ENCODE measurements around the gene UHRF2. TPM values are rescaled to one million over a fixed set of nuclear protein-coding genes. Genes with fewer than 3 reads are reported as not detected.

UHRF2 gene
- total RNA-seq, 1 experiment from 2014 or later, result 40.6 TPM

DNA sequence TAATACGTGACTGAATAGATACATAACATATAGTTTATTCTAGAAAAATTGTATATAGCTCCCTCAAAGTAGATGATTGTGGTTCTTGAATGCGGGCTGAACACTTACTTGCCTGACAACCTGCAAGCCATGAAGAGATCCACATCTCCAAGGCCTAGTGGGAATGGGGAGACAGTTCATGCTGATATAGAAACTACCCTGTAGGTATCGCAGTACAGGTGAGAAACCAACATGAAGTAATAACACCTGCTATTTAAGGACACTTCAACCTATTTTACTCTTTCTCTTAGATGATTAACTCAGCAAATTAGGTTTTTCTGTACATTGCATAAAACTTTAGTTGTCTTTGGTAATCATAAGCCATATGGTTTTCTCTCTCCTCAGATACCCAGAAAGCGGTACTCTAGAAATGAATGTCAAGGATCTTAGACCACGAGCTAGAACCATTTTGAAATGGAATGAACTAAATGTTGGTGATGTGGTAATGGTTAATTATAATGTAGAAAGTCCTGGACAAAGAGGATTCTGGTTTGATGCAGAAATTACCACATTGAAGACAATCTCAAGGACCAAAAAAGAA is 47.3 kb downstream of the UHRF2 start:
- no peaks in the 10 kb centered on the region for H3K27me3 ChIP-seq (ENCODE audit: insufficient read depth, low read length)
- H3K9ac ChIP-seq (ENCODE audit: low read length), result no peak overlapping the region
- BruUV-seq (replicated peaks), result no TSS peak
- no peak for TF ChIP-seq TCF7L2 (IDR thresholded peaks at IDR 0.05; ENCODE audit: borderline replicate concordance, extremely low read depth, insufficient read depth, insufficient read length)
- TF ChIP-seq, protein P1, sequence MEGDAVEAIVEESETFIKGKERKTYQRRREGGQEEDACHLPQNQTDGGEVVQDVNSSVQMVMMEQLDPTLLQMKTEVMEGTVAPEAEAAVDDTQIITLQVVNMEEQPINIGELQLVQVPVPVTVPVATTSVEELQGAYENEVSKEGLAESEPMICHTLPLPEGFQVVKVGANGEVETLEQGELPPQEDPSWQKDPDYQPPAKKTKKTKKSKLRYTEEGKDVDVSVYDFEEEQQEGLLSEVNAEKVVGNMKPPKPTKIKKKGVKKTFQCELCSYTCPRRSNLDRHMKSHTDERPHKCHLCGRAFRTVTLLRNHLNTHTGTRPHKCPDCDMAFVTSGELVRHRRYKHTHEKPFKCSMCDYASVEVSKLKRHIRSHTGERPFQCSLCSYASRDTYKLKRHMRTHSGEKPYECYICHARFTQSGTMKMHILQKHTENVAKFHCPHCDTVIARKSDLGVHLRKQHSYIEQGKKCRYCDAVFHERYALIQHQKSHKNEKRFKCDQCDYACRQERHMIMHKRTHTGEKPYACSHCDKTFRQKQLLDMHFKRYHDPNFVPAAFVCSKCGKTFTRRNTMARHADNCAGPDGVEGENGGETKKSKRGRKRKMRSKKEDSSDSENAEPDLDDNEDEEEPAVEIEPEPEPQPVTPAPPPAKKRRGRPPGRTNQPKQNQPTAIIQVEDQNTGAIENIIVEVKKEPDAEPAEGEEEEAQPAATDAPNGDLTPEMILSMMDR (IDR thresholded peaks at IDR 0.05 in 2 of 3, conservative IDR thresholded peaks at IDR 0.05 in 1 of 3; ENCODE audit: borderline replicate concordance in 1 of 3, insufficient read depth in 1 of 3, low read depth in 2 of 3, low read length in 2 of 3), result no peak
- TF ChIP-seq SP1 (IDR thresholded peaks at IDR 0.05; ENCODE audit: low read depth), result no peak
- no peak for TF ChIP-seq CBX3 (IDR thresholded peaks at IDR 0.05; ENCODE audit: low read depth)
- no peak for TF ChIP-seq POLR2AphosphoS5 (IDR thresholded peaks at IDR 0.05; ENCODE audit: low read depth, low read length)
- TF ChIP-seq CEBPB (IDR thresholded peaks at IDR 0.05; ENCODE audit: low read depth), result no peak
- TF ChIP-seq SIN3A (IDR thresholded peaks at IDR 0.05; ENCODE audit: low read depth), result no peak
- no peak for TF ChIP-seq ELF1 (IDR thresholded peaks at IDR 0.05; ENCODE audit: borderline replicate concordance, low read depth)
- TF ChIP-seq FOSL1 (IDR thresholded peaks at IDR 0.05; ENCODE audit: low read depth), result no peak
- TF ChIP-seq YY1 (IDR thresholded peaks at IDR 0.05; ENCODE audit: extremely low read depth, insufficient replicate concordance, low read depth, low read length), result no peak
- no peak for TF ChIP-seq ZFX (IDR thresholded peaks at IDR 0.05)
- TF ChIP-seq RAD21 (IDR thresholded peaks at IDR 0.05; ENCODE audit: low read depth), result no peak
- no peak for TF ChIP-seq JUND (IDR thresholded peaks at IDR 0.05)
- no peak for TF ChIP-seq EZH2 (IDR thresholded peaks at IDR 0.05)
- TF ChIP-seq ZNF274 (IDR thresholded peaks at IDR 0.05; ENCODE audit: low read depth, low read length), result no peak
- TF ChIP-seq SRF (IDR thresholded peaks at IDR 0.05; ENCODE audit: low read depth), result no peak
- no peak for TF ChIP-seq EGR1 (IDR thresholded peaks at IDR 0.05; ENCODE audit: low read depth)
- TF ChIP-seq, protein P2, sequence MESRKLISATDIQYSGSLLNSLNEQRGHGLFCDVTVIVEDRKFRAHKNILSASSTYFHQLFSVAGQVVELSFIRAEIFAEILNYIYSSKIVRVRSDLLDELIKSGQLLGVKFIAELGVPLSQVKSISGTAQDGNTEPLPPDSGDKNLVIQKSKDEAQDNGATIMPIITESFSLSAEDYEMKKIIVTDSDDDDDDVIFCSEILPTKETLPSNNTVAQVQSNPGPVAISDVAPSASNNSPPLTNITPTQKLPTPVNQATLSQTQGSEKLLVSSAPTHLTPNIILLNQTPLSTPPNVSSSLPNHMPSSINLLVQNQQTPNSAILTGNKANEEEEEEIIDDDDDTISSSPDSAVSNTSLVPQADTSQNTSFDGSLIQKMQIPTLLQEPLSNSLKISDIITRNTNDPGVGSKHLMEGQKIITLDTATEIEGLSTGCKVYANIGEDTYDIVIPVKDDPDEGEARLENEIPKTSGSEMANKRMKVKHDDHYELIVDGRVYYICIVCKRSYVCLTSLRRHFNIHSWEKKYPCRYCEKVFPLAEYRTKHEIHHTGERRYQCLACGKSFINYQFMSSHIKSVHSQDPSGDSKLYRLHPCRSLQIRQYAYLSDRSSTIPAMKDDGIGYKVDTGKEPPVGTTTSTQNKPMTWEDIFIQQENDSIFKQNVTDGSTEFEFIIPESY (IDR thresholded peaks at IDR 0.05; ENCODE audit: extremely low read depth, insufficient replicate concordance, low read length), result no peak
- H2AFZ ChIP-seq (ENCODE audit: low read depth, low read length, poor library complexity, severe bottlenecking), result no peak overlapping the region
- H3K79me2 ChIP-seq (ENCODE audit: insufficient read depth, low read length), result peaks cover 79% of the 10 kb centered on the region
- ATAC-seq (no peak), DNase-seq (ENCODE audit: low read depth, low spot score) (no peak)
- H3K4me1 ChIP-seq (ENCODE audit: control insufficient read depth in 1 of 2, insufficient read depth in 2 of 2, low read length in 2 of 2), result no peaks in the 10 kb centered on the region
- H3K4me3 ChIP-seq (replicated peaks in 1 of 2; ENCODE audit: low read depth in 1 of 2, low read length in 2 of 2), result no peak overlapping the region
- peaks cover 11% of the 10 kb centered on the region; the same call in 1 of the 2 replicates for H4K20me1 ChIP-seq (ENCODE audit: insufficient read depth)
- RAD21 ChIA-PET (ENCODE audit: low non-redundant PET in 1 of 2, low total read pairs in 2 of 2, uncharacterized antibody in 2 of 2, unreplicated experiment in 2 of 2), result no interaction called here
- POLR2A ChIA-PET, result no interaction called here
- peaks cover 0 to 4% of the 10 kb centered on the region in 2 experiments; a peak in 2 of 4 replicates for H3K36me3 ChIP-seq (ENCODE audit: control insufficient read depth in 1 of 2, insufficient read depth in 2 of 2, low read length in 2 of 2)
- H3K9me2 ChIP-seq (ENCODE audit: insufficient read depth), result no peaks in the 10 kb centered on the region
- no peak overlapping the region for H3K4me2 ChIP-seq (ENCODE audit: low read length)
- H3K9me3 ChIP-seq (ENCODE audit: control insufficient read depth in 1 of 2, insufficient read depth in 1 of 2, low read depth in 1 of 2, low read length in 2 of 2), result no peaks in the 10 kb centered on the region
- CTCF ChIA-PET, result no interaction called here
- H3K27ac ChIP-seq (ENCODE audit: low read depth, low read length), result no peak overlapping the region
- intact Hi-C loops (cut with micrococcal nuclease), result no loop called here
